ENCODE results near the gene CNOT10.

CNOT10 gene

DNA sequence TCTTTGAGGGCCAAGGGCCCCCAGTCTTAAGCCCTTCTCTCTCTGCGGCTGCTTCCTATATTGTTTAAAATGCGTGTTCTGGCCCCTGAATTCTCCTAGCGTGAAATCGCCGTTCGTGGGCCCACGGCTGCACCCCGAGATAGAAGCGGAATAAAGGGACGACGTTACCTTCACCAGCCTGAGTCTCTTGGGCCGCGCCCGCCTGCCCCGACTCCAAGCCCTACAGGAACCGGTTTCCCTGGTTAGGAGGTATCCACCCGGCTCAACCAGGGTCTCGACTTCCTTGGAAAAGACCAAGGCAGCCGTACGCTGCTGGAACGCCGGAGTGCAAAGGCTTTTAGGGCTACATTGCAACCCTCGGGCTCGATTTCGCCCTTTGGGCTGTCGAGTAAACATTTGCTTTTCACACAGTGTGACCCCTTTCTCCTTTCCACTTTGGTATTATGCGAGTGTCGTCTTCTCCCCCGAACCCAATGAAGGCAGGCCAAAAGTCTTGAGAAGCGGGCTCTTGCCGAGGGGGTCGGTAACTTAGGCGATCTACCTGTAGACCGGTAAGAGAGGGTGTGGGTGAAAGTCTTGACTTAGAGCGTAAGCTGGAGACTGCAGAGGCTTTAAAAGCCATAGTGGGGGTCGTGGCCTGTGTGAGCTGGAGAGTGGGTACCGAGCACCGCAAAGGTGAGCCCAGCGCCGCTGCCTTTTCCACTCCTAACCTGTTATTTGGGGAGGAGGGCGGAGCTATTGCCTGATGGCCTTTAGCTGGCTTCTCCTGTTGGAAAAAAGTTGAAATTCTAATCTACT, 134.8 kb downstream of the CNOT10 start:
- no peak for DNase-seq

GRCh38 chr3:32820430-32820829, 135.4 kb downstream of the CNOT10 start:
- no peak for DNase-seq

GRCh38 chr3:32820971-32821685, 136.1 kb downstream of the CNOT10 start:
- no peak for DNase-seq

DNA sequence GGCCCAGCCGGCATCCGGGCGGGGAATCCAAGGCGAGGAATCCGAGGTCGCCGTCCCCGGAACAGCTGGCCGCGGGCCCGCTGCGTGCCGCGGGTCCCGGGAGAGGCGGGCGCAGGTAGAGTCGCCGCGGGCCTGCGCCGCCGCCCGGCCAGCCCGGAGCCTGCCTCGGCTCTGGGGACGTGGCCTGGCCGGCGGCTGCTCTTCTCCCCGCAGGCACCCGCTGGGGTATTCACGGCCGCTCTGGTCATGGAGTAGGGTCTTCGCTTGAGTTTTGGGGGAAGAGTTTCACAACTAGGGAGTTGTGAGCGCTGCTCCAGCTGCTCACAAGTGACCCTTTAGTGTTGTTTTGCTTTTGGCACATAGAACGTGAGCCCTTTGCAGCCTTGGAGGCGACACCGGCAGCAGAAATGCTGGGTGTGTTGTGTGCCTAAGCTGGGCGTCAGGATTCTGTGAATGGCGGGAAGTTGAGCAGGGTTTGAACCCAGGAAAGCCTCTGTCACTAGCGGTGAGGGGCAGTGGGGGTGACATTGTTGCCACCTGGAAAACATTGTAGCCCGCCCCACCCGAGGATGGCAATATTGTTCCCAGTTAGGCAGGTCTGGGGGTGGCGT, 136.8 kb downstream of the CNOT10 start:
- no peak for DNase-seq

DNA sequence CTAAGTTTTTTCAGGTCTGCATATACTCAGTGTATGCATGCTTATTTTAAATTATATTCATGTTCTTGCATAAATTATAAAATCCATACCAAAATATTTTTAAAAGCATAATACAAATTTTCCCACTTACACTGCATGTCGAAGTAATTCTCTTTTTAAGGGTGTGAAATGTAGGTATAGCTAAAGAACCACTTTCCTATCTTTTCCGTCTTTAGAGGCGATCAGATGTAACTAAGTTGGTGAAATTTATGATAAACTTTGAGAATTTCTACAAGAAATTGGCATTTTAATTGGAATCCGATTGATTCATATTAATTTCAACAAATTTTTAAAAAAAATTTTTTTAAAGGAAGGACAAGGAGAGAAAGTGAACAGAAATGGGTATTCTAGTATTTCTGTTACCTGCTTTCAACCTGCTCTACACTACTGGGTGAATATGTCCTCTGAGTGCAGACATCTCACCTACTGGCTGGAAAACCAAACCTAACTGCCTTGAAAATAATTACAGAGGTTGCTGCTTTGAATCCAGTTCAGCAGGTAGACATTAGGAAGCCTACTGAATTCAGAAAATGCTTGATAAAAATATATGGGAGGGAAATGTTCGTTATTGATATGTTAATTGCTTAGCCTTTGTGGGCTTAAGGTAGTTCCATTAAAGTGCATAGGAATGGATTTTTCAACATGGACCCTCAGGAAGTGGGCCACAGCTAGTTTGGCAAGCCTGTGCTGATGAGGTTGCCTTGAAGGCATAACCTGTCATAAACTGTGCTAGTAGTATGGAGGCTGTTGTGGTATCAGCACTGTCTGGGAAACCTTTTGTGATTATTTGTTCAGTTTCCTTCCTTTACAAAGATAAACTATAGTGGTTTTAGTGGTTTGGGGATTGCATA, 137.9 kb downstream of the CNOT10 start:
- no peak for DNase-seq

Measured in fibroblast of skin of right quadriceps (primary cell).